Activated B cell treated with CpG ODN at 0.5 μM for 24 hours (primary cell): ENCODE results near the gene VWA5A. TPM values are rescaled to one million over a fixed set of nuclear protein-coding genes. Genes with fewer than 3 reads are reported as not detected.

Experiments used
- ATAC-seq: fragments of 200-7000 bp; cut with Tn5 transposase; one replicate; pipeline ENCODE4 v1.10.0; 2021; ENCODE audit warnings: low read depth, mild to moderate bottlenecking, moderate library complexity
- CTCF ChIA-PET: fragments of 350-600 bp; sonication (Branson Sonifier 250); formaldehyde crosslinking; loops from one replicate; lab custom pipeline; 2021; ENCODE audit warnings: antibody characterized with exemption; lab: Charles Lee
- POLR2A ChIA-PET: fragments of 350-600 bp; sonication (Branson Sonifier 250); formaldehyde crosslinking; loops from one replicate; lab custom pipeline; 2021; ENCODE audit warnings: antibody characterized with exemption; lab: Charles Lee
- DNase-seq: peaks from one replicate; pipeline ENCODE4 v3.0.0; 2022
- H3K27ac Mint-ChIP-seq: one replicate; pipeline ENCODE4 v1.8.0; 2020; ENCODE audit warnings: mixed read lengths
- H3K27me3 Mint-ChIP-seq: one replicate; pipeline ENCODE4 v1.8.0; 2021; ENCODE audit warnings: mixed read lengths
- H3K36me3 Mint-ChIP-seq: one replicate; pipeline ENCODE4 v1.8.0; 2021; ENCODE audit warnings: low read depth, mixed read lengths
- H3K4me1 Mint-ChIP-seq: one replicate; pipeline ENCODE4 v1.8.0; 2021; ENCODE audit warnings: mixed read lengths
- H3K4me3 Mint-ChIP-seq: one replicate; pipeline ENCODE4 v1.8.0; 2020; ENCODE audit warnings: mild to moderate bottlenecking, mixed read lengths
- H3K9me3 Mint-ChIP-seq: one replicate; pipeline ENCODE4 v1.8.0; 2020; ENCODE audit warnings: mixed read lengths
- intact Hi-C: fragments of 100-400 bp; cut with micrococcal nuclease; formaldehyde crosslinking; loops from one replicate; pipeline ENCODE4 v1.15.1; 2024
- total RNA-seq: library from RNA; stranded (reverse); gene quantifications from 2 replicates; pipeline ENCODE4 v1.2.3, GENCODE V29; 2022
- TF ChIP-seq, protein P1 (sequence below): fragments of 200-600 bp; IDR thresholded peaks from one replicate; pipeline ENCODE4 v1.8.0; 2022; ENCODE audit warnings: antibody characterized with exemption, mild to moderate bottlenecking

The VWA5A gene
- total RNA-seq, 1 donor from 2014 or later = 2.1 TPM

DNA sequence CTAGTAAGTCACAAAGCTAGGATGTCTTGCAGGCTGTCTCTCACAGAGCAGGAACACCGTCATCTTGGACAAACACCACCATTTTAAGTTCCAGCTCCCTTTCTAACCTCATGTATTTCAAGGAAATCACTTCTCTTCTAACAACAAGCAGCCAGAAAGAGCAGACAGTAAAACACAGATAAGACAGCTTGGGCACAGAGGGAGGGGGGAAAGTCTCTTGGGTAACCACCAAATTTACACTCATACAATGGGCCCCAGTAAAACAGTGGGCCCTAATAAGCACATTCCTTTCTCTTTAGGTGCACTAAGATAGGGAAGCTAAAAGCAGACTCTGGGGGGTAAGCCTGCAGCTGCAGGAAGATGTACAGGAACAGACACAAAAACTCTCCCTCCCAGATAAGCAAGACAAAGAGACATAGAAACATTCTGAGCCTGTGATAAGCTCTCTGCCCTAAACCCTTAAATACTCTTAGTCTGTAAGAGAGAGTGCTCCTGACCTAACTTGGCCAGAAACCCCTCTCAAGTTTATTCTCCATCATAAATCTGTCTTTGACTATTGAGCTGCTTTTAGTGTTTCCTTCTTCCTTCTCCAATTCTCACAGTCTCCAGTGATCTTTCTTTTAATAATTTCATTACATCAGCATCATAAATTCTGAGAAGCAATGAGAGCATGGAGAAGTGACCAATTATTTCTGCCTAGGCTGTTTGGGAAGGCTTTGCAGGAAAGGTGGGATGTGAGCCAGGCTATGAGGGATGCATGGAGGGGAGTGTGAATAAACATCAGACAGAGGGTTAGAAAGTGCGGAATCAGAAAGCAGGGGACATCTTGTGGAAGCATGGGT is 75.3 kb downstream of the VWA5A start:
- Mint-ChIP-seq H3K4me3 (no peak overlapping the region), H3K27me3 (peaks cover 6% of the 10 kb centered on the region), H3K9me3 (no peaks in the 10 kb centered on the region), H3K4me1 (peaks cover 2% of the 10 kb centered on the region), H3K36me3 (no peaks in the 10 kb centered on the region), H3K27ac (no peak overlapping the region)
- no peak for ATAC-seq
- POLR2A ChIA-PET = no interaction called here
- TF ChIP-seq, protein P1, sequence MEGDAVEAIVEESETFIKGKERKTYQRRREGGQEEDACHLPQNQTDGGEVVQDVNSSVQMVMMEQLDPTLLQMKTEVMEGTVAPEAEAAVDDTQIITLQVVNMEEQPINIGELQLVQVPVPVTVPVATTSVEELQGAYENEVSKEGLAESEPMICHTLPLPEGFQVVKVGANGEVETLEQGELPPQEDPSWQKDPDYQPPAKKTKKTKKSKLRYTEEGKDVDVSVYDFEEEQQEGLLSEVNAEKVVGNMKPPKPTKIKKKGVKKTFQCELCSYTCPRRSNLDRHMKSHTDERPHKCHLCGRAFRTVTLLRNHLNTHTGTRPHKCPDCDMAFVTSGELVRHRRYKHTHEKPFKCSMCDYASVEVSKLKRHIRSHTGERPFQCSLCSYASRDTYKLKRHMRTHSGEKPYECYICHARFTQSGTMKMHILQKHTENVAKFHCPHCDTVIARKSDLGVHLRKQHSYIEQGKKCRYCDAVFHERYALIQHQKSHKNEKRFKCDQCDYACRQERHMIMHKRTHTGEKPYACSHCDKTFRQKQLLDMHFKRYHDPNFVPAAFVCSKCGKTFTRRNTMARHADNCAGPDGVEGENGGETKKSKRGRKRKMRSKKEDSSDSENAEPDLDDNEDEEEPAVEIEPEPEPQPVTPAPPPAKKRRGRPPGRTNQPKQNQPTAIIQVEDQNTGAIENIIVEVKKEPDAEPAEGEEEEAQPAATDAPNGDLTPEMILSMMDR = no peak
- intact Hi-C loops = loop anchor here (5.0 to 10.0 kb wide), 2 partner anchors 144 to 872 kb away; partner anchors contain the start of gene SLC37A2
- no peak for DNase-seq
- CTCF ChIA-PET = no interaction called here

DNA sequence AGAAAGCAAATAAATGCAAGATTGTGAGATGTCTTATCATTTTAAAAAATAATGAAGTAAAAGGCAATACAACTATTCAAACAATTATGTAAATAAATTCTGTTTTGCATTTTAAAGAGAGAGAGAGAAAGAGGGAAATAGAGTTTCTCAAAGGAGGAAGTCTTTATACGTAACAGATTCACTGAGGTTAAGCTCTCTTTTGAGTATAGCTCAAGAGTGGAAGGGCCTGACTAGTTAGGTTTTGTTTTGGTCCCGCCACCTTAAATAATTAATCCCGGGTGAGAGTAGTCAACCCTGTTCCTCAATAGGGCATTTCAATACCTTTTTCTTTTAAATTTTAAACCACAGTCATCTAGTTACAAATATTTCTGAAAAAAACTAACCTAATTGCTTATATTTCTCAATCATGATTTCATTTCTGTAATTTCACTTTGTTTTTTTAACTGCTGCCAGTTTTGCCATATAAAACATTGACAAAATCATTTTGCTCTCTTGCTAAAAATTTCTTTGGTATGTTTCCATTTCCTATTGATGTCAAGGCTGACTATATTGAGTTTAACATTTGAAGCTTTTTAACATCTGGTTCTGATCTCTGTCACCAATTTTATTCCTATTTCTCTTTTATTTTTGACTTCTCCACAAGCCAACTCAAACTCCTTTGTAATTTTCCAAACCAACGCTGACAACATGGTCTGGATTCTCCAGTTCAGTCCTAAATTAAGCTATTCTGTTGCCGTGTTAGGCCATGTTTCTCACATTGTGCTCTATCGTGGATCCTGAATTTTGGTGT is 78.2 kb downstream of the VWA5A start:
- DNase-seq (no peak), ATAC-seq (peak; percentile 28)
- H3K4me3 Mint-ChIP-seq = no peak overlapping the region

DNA sequence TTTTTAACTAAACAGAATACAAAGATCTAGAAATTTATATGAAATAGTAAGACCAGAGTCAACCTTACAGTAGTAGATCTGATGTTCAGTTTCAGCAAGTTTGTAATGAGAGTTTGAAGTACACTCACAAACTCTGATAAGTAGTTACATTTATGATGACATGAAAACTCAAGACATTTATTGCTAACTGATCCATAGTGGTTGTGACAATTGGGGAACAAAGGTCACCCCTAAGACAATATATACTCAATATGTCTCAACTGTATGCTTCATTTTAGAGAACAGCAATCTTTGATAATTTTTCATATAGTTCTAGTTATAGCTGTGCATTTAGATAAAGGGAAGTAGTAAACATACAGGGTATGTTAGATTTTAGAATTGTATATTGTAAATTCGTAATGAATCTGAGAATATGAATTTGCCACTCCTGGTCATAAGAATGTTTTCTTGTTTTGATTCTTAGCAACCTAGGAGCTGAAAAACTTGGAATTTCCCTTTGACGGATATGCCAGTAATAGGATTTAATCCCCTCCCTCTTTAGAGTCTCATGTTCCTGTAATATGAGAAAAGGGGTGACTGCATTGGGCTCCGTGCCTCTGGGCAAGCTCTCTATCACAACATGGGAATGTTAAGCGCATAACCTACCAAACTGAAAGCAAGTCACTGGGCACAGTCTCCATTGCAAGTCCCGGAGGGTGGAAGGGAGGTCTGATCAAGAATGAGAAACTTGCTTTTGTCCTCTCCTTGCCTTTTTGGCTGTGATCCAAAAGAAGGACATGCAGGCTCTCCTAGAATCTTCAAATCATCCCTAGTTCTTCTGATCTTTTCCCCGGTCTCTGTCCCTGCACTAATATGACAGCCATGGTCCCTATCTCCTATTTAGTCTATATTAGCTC is 79.3 kb downstream of the VWA5A start:
- intact Hi-C loops = loop anchor here (1.0 to 10.0 kb wide), 3 partner anchors 123 to 868 kb away; partner anchors contain the start of gene SLC37A2
- no peak overlapping the region for H3K4me3 Mint-ChIP-seq
- ChIA-PET POLR2A (no interaction called here), CTCF (interaction anchor here (0.7 to 1.5 kb wide), 4 partner anchors 121 to 158 kb away, joined by 3 to 7 read pairs (median 3); no protein-coding TSS in a partner anchor)
- no peaks in the 10 kb centered on the region for H3K36me3 Mint-ChIP-seq
- peaks cover 2% of the 10 kb centered on the region for H3K27me3 Mint-ChIP-seq
- peaks cover 2% of the 10 kb centered on the region for H3K4me1 Mint-ChIP-seq
- no peaks in the 10 kb centered on the region for H3K9me3 Mint-ChIP-seq
- H3K27ac Mint-ChIP-seq = no peak overlapping the region
- ATAC-seq (no peak), DNase-seq (no peak)
- TF ChIP-seq, protein P1 = no peak

More for the DNA sequence above, 78.2 kb downstream of the VWA5A start:
- intact Hi-C loops = loop anchor here (5.0 to 10.0 kb wide), 2 partner anchors 141 to 869 kb away; partner anchors contain the start of gene SLC37A2
- peaks cover 2% of the 10 kb centered on the region for H3K4me1 Mint-ChIP-seq
- H3K27me3 Mint-ChIP-seq = peaks cover 2% of the 10 kb centered on the region
- ChIA-PET CTCF (interaction anchor here (1.2 kb wide), 1 partner anchor 122 kb away, joined by 3 read pairs; no protein-coding TSS in a partner anchor), POLR2A (no interaction called here)
- H3K36me3 Mint-ChIP-seq = no peaks in the 10 kb centered on the region
- no peaks in the 10 kb centered on the region for H3K9me3 Mint-ChIP-seq
- no peak overlapping the region for H3K27ac Mint-ChIP-seq
- TF ChIP-seq, protein P1 = no peak

DNA sequence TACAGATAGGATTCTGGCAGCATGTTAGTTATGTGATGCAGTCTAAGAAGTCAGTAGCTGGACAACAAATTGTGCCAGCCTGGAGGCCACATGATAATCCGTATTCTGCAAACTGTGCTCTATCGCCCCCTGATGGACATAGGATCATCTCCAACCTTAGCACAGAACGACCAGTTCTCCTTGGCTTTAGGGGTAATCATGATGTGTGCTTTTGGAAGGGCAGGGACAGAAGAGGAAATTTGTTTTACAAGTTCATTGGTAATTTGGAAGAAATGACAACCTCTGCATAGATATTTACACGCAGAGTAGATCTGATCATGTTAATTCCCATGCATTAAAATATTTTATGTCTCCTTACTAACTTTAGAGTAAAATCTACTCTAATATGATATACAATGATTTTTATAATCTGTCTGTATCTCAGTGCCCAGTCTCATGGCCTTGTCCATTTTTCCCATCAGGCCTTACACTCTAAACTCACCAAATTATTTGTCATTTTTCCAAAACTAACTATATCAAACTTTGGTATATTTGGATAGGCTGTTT is 80.0 kb downstream of the VWA5A start:
- H3K4me1 Mint-ChIP-seq = peaks cover 2% of the 10 kb centered on the region
- intact Hi-C loops = loop anchor here (1.0 to 10.0 kb wide), 2 partner anchors 124 to 140 kb away; no protein-coding TSS in a partner anchor
- ChIA-PET POLR2A (no interaction called here), CTCF (interaction anchor here (0.7 to 1.5 kb wide), 4 partner anchors 122 to 157 kb away, joined by 3 to 7 read pairs (median 3); no protein-coding TSS in a partner anchor)
- H3K9me3 Mint-ChIP-seq = no peaks in the 10 kb centered on the region
- no peak for DNase-seq
- peaks cover 3% of the 10 kb centered on the region for H3K27me3 Mint-ChIP-seq
- TF ChIP-seq, protein P1 = no peak
- no peaks in the 10 kb centered on the region for H3K36me3 Mint-ChIP-seq
- H3K27ac Mint-ChIP-seq = no peak overlapping the region
- no peak for ATAC-seq
- no peak overlapping the region for H3K4me3 Mint-ChIP-seq

Other genes starting within 250 kb of the VWA5A start
- not detected in 2 replicates for gene TMEM225, start 229.8 kb upstream of the VWA5A start, total RNA-seq
- not detected in 2 replicates for gene OR8D4, start 213.3 kb upstream of the VWA5A start, total RNA-seq
- gene OR4D5, start 175.8 kb upstream of the VWA5A start, total RNA-seq = not detected in 2 replicates
- gene OR6T1, start 171.6 kb upstream of the VWA5A start, total RNA-seq = not detected in 2 replicates
- not detected in 2 replicates for gene OR10S1, start 137.7 kb upstream of the VWA5A start, total RNA-seq
- not detected in 2 replicates for gene OR10G6, start 120.3 kb upstream of the VWA5A start, total RNA-seq
- not detected in 2 replicates for gene OR10G4, start 102.5 kb upstream of the VWA5A start, total RNA-seq
- gene OR10G9, start 92.4 kb upstream of the VWA5A start, total RNA-seq = not detected in 2 replicates
- gene OR10G8, start 88.7 kb upstream of the VWA5A start, total RNA-seq = not detected in 2 replicates
- gene OR10G7, start 74.1 kb upstream of the VWA5A start, total RNA-seq = not detected in 2 replicates
- gene OR10D3, start 67.9 kb downstream of the VWA5A start, total RNA-seq = not detected in 2 replicates
- not detected in 2 replicates for gene OR8G1, start 125.6 kb downstream of the VWA5A start, total RNA-seq
- gene OR8G5, start 140.9 kb downstream of the VWA5A start, total RNA-seq = not detected in 2 replicates
- gene OR8D1, start 198.5 kb downstream of the VWA5A start, total RNA-seq = not detected in 2 replicates
- gene OR8D2, start 204.7 kb downstream of the VWA5A start, total RNA-seq = not detected in 2 replicates